H1 (cell line): ENCODE measurements around the gene GALNT2. TPM values are rescaled to one million over a fixed set of nuclear protein-coding genes. Genes with fewer than 3 reads are reported as not detected.

ENCODE experiments used
- FOSL1 ChIP-seq: IDR thresholded peaks from 2 replicates; pipeline ENCODE4 v1.6.1; 2011; ENCODE audit warnings: mild to moderate bottlenecking, low read depth, low read length, moderate library complexity; ENCODE audit not compliant: insufficient read depth
- SRF ChIP-seq: IDR thresholded peaks from 2 replicates; pipeline ENCODE4 v1.6.1; 2011; ENCODE audit warnings: mild to moderate bottlenecking, low read depth, low read length, moderate library complexity
- polyA plus RNA-seq, 7 experiments: library from polyadenylated mRNA; depleted of rRNA in 3 of 7; stranded (reverse) in 5 of 7; unstranded in 2 of 7; fragments of >200 nt in 5 of 7; fragments of 200-250 nt in 2 of 7; gene quantifications; 1 replicate in 5 of 7; 2 replicates in 1 of 7; 4 replicates in 1 of 7; pipeline versions ENCODE4 v1.2.1 to v1.2.3, GENCODE V29; 2011 to 2013; ENCODE audit warnings: missing spikeins in 2 of 7, mixed read lengths in 2 of 7
- total RNA-seq: library from RNA; stranded (reverse); fragmentation: NEBNext Ultra II Directional; extraction: Animal tissue kit (Norgen Biotek cat#: 25700); gene quantifications from 2 replicates; pipeline ENCODE4 v1.2.1, GENCODE V29; 2021

The GALNT2 gene
- total and polyA plus RNA-seq, 2 of the 8 experiments (the other 6 are each of a cell fraction or from before 2014, with no cell fraction given): 34.5 to 75.3 TPM

GRCh38 chr1:230097370-230097769 is 30.3 kb downstream of the GALNT2 start (continued):
- TF ChIP-seq FOSL1 (no peak), SRF (no peak)
